ENCODE results near the gene COL26A1. TPM values are rescaled to one million over a fixed set of nuclear protein-coding genes. Genes with fewer than 3 reads are reported as not detected.

The COL26A1 gene
- total RNA-seq, 1 donor from 2014 or later: 66.2 TPM

- TF ChIP-seq CTCF (IDR thresholded peaks at IDR 0.05; ENCODE audit: partially characterized antibody, unreplicated experiment): no peak
- Mint-ChIP-seq H3K27me3 (ENCODE audit: unreplicated experiment) (peaks cover 7% of the 10 kb centered on the region), H3K9me3 (ENCODE audit: unreplicated experiment) (peaks cover 2% of the 10 kb centered on the region), H3K36me3 (ENCODE audit: unreplicated experiment) (no peaks in the 10 kb centered on the region), H3K4me3 (ENCODE audit: unreplicated experiment) (no peak overlapping the region), H3K4me1 (ENCODE audit: low read depth, unreplicated experiment) (no peaks in the 10 kb centered on the region), H3K27ac (ENCODE audit: unreplicated experiment) (no peak overlapping the region)
- no peak for DNase-seq
Observed at GRCh38 chr7:101586078-101586905, 223.6 kb downstream of the COL26A1 start.

GRCh38 chr7:101586906-101587677 is 224.4 kb downstream of the COL26A1 start:
- Mint-ChIP-seq H3K9me3 (ENCODE audit: unreplicated experiment) (peaks cover 3% of the 10 kb centered on the region), H3K4me1 (ENCODE audit: low read depth, unreplicated experiment) (no peaks in the 10 kb centered on the region), H3K27me3 (ENCODE audit: unreplicated experiment) (peaks cover 8% of the 10 kb centered on the region), H3K4me3 (ENCODE audit: unreplicated experiment) (no peak overlapping the region), H3K27ac (ENCODE audit: unreplicated experiment) (no peak overlapping the region), H3K36me3 (ENCODE audit: unreplicated experiment) (no peaks in the 10 kb centered on the region)
- TF ChIP-seq CTCF (IDR thresholded peaks at IDR 0.05; ENCODE audit: partially characterized antibody, unreplicated experiment): no peak
- no peak for DNase-seq

GRCh38 chr7:101588131-101588935 is 225.7 kb downstream of the COL26A1 start:
- DNase-seq: no peak
- Mint-ChIP-seq H3K4me3 (ENCODE audit: unreplicated experiment) (no peak overlapping the region), H3K36me3 (ENCODE audit: unreplicated experiment) (no peaks in the 10 kb centered on the region), H3K4me1 (ENCODE audit: low read depth, unreplicated experiment) (no peaks in the 10 kb centered on the region), H3K9me3 (ENCODE audit: unreplicated experiment) (peaks cover 5% of the 10 kb centered on the region), H3K27me3 (ENCODE audit: unreplicated experiment) (peaks cover 8% of the 10 kb centered on the region), H3K27ac (ENCODE audit: unreplicated experiment) (no peak overlapping the region)
- no peak for TF ChIP-seq CTCF (IDR thresholded peaks at IDR 0.05; ENCODE audit: partially characterized antibody, unreplicated experiment)

- DNase-seq: no peak
- H3K27ac Mint-ChIP-seq (ENCODE audit: unreplicated experiment): no peak overlapping the region
- no peaks in the 10 kb centered on the region for H3K36me3 Mint-ChIP-seq (ENCODE audit: unreplicated experiment)
Observed at GRCh38 chr7:101589052-101589451, 226.4 kb downstream of the COL26A1 start.

More at GRCh38 chr7:101589052-101589451, 226.4 kb downstream of the COL26A1 start:
- H3K4me1 Mint-ChIP-seq (ENCODE audit: low read depth, unreplicated experiment): no peaks in the 10 kb centered on the region
- peaks cover 8% of the 10 kb centered on the region for H3K27me3 Mint-ChIP-seq (ENCODE audit: unreplicated experiment)
- TF ChIP-seq CTCF (IDR thresholded peaks at IDR 0.05; ENCODE audit: partially characterized antibody, unreplicated experiment): no peak
- no peak overlapping the region for H3K4me3 Mint-ChIP-seq (ENCODE audit: unreplicated experiment)
- H3K9me3 Mint-ChIP-seq (ENCODE audit: unreplicated experiment): peaks cover 5% of the 10 kb centered on the region

Data from glutamatergic neuron (in vitro differentiated cells).